Activated naive CD8-positive, alpha-beta T cell treated with anti-CD3 and anti-CD28 coated beads, Interleukin-2, amount 50 U/mL, for 24 hours (primary cell): ENCODE data around the gene KIF20B.

ENCODE experiments used
- ATAC-seq: fragments of 150-1000 bp; cut with Tn5 transposase; one replicate; pipeline ENCODE4 v1.10.0; 2021
- DNase-seq: peaks from one replicate; pipeline ENCODE4 v3.0.0; 2021
- H3K27ac Mint-ChIP-seq: one replicate; pipeline ENCODE4 v1.8.0; 2021; ENCODE audit warnings: mild to moderate bottlenecking, mixed read lengths
- H3K27me3 Mint-ChIP-seq: one replicate; pipeline ENCODE4 v1.8.0; 2021; ENCODE audit warnings: mixed read lengths
- H3K36me3 Mint-ChIP-seq: one replicate; pipeline ENCODE4 v1.8.0; 2021; ENCODE audit warnings: low read depth, mixed read lengths
- H3K4me1 Mint-ChIP-seq: one replicate; pipeline ENCODE4 v1.8.0; 2021; ENCODE audit warnings: mixed read lengths
- H3K4me3 Mint-ChIP-seq: one replicate; pipeline ENCODE4 v1.8.0; 2021; ENCODE audit warnings: mild to moderate bottlenecking, moderate library complexity, mixed read lengths
- H3K9me3 Mint-ChIP-seq: one replicate; pipeline ENCODE4 v1.8.0; 2021; ENCODE audit warnings: mixed read lengths

Gene KIF20B, protein sequence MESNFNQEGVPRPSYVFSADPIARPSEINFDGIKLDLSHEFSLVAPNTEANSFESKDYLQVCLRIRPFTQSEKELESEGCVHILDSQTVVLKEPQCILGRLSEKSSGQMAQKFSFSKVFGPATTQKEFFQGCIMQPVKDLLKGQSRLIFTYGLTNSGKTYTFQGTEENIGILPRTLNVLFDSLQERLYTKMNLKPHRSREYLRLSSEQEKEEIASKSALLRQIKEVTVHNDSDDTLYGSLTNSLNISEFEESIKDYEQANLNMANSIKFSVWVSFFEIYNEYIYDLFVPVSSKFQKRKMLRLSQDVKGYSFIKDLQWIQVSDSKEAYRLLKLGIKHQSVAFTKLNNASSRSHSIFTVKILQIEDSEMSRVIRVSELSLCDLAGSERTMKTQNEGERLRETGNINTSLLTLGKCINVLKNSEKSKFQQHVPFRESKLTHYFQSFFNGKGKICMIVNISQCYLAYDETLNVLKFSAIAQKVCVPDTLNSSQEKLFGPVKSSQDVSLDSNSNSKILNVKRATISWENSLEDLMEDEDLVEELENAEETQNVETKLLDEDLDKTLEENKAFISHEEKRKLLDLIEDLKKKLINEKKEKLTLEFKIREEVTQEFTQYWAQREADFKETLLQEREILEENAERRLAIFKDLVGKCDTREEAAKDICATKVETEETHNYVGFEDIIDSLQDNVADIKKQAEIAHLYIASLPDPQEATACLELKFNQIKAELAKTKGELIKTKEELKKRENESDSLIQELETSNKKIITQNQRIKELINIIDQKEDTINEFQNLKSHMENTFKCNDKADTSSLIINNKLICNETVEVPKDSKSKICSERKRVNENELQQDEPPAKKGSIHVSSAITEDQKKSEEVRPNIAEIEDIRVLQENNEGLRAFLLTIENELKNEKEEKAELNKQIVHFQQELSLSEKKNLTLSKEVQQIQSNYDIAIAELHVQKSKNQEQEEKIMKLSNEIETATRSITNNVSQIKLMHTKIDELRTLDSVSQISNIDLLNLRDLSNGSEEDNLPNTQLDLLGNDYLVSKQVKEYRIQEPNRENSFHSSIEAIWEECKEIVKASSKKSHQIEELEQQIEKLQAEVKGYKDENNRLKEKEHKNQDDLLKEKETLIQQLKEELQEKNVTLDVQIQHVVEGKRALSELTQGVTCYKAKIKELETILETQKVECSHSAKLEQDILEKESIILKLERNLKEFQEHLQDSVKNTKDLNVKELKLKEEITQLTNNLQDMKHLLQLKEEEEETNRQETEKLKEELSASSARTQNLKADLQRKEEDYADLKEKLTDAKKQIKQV (N-terminal part only)

DNA sequence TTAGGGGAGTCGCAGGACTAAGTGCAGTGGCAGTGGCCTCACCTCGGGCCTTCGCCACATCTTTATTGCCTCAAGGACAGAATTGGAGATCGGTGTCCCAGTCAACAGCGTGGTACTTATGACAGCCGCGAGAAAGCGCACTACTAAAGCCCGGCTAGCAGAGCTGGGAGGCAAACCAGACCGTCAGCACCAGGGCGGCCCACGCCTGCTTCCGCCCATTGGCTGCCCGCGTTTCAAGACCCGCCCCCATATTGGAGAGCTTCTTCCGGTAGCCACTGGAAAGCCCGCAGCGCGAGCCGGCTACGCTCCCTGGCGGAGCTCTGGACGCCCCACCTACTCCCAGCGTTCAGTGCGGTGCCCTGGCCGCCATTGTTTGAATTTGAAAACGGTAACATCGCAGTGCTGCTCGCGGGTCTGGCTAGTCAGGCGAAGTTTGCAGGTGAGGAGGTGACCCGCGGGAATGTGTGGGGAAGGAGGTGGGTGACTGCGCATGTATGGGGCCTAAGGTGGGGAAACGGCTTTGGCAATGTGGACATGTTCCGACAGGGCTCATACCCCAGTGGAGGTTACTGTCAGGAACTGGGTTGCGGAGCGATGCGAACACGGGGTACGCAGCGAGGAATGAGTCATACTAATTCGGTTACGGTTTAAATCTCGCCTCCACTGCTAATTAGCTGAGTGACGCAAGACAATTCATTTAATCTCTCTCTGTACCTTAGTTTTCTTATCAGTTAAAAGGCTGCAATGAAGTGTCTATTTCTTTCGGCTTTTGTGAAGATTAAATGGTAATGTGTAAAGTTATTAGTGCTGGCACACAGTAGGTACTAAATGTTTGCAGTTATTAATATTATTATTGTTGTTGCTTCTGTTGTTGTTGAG is at the start of gene KIF20B:
Gene KIF20B (plus strand): TSS at position 349 of the 879 bp plus-strand sequence. CDS start 3,705 bp downstream, outside the sequence.
- Mint-ChIP-seq H3K4me3 (peak within 1 kb of the TSS; percentile 97), H3K27me3 (no peaks in the 10 kb centered on the region), H3K4me1 (peaks cover 46% of the 10 kb centered on the region), H3K27ac (peak within 1 kb of the TSS; percentile 97), H3K36me3 (peaks cover 11% of the 10 kb centered on the region), H3K9me3 (no peaks in the 10 kb centered on the region)
- ATAC-seq (peak; percentile 97), DNase-seq (peak; percentile 92)

DNA sequence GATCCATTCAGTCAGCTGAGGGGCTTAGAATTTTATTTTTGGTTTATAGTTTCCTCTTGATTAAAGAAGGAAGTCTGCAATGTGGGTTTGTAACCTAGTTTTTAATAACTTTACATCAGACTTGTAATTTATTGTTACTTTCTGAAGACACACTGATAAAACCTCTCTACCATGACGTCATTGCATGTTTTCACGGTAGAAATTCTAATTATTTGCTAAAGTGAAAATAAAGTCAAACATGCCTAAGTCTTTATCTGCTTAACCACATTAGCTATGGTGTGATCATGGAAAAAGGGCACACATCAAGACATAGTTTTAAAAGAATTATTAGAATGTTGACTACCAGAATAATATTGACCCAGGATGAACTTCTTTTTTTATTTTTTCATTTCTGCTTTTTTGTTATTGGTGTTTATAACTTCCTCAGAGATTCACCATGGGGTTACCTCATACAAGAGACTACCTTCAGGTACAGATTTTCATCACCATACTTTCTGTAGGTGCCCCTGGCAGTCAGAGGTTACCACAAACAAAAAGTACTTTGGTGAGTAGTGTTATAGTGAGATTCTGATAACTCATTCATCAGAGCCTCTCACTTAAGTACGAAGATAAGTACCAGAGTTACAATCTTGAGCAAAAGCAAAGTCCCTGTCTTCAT is 49.3 kb upstream of the KIF20B start:
- Mint-ChIP-seq H3K9me3 (peaks cover 5% of the 10 kb centered on the region), H3K27me3 (peaks cover 20% of the 10 kb centered on the region), H3K27ac (no peak overlapping the region), H3K4me1 (no peaks in the 10 kb centered on the region), H3K4me3 (no peak overlapping the region), H3K36me3 (no peaks in the 10 kb centered on the region)
- no peak for DNase-seq
- no peak for ATAC-seq

- H3K27me3 Mint-ChIP-seq, result peaks cover 17% of the 10 kb centered on the region
- no peak overlapping the region for H3K4me3 Mint-ChIP-seq
- peaks cover 5% of the 10 kb centered on the region for H3K9me3 Mint-ChIP-seq
- H3K36me3 Mint-ChIP-seq, result no peaks in the 10 kb centered on the region
- no peaks in the 10 kb centered on the region for H3K4me1 Mint-ChIP-seq
- H3K27ac Mint-ChIP-seq, result no peak overlapping the region
- DNase-seq, result no peak
- ATAC-seq, result no peak
Measured at GRCh38 chr10:89652806-89653370, 48.5 kb upstream of the KIF20B start.

DNA sequence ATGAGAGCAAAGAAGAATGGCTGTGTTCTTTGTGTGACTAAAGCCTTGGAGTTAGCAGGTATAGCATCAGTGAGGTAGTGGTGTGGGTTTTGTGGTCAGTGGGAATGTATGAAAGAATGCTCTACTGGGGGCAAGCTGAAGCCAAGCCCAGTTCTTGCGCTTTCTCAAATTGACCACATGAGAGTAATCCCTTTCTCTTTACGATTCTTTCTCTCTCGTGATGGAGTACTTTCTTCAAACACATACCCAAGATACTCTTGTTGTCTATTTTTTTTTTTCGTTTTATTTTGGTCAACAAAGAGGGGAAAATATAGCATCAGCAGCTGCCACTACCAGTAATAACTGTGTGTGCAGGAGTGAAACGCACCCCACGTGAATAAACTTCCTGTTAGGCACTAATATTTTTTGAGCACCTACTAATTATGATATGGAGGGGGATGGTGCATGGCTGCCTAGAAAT is 48.0 kb upstream of the KIF20B start:
- Mint-ChIP-seq H3K36me3 (no peaks in the 10 kb centered on the region), H3K27ac (no peak overlapping the region), H3K27me3 (peaks cover 14% of the 10 kb centered on the region), H3K4me1 (no peaks in the 10 kb centered on the region), H3K9me3 (peaks cover 5% of the 10 kb centered on the region), H3K4me3 (no peak overlapping the region)
- DNase-seq (no peak), ATAC-seq (no peak)

GRCh38 chr10:89655722-89656121 is 45.7 kb upstream of the KIF20B start:
- H3K27me3 Mint-ChIP-seq, result peaks cover 7% of the 10 kb centered on the region
- ATAC-seq (no peak), DNase-seq (no peak)
- no peaks in the 10 kb centered on the region for H3K36me3 Mint-ChIP-seq
- no peaks in the 10 kb centered on the region for H3K4me1 Mint-ChIP-seq
- peaks cover 5% of the 10 kb centered on the region for H3K9me3 Mint-ChIP-seq
- no peak overlapping the region for H3K27ac Mint-ChIP-seq
- H3K4me3 Mint-ChIP-seq, result no peak overlapping the region

GRCh38 chr10:89657302-89657701 is 44.1 kb upstream of the KIF20B start:
- Mint-ChIP-seq H3K36me3 (no peaks in the 10 kb centered on the region), H3K4me3 (no peak overlapping the region), H3K27ac (no peak overlapping the region), H3K9me3 (peaks cover 5% of the 10 kb centered on the region), H3K27me3 (peaks cover 7% of the 10 kb centered on the region), H3K4me1 (no peaks in the 10 kb centered on the region)
- DNase-seq, result no peak
- no peak for ATAC-seq

- ATAC-seq, result no peak
- DNase-seq, result no peak
Measured at GRCh38 chr10:89659143-89660131, 42.0 kb upstream of the KIF20B start.

GRCh38 chr10:89662596-89662995 is 38.8 kb upstream of the KIF20B start:
- H3K9me3 Mint-ChIP-seq, result no peaks in the 10 kb centered on the region
- H3K4me3 Mint-ChIP-seq, result no peak overlapping the region
- H3K36me3 Mint-ChIP-seq, result no peaks in the 10 kb centered on the region
- no peak for DNase-seq
- no peak overlapping the region for H3K27ac Mint-ChIP-seq
- H3K27me3 Mint-ChIP-seq, result peaks cover 6% of the 10 kb centered on the region
- ATAC-seq, result no peak
- no peaks in the 10 kb centered on the region for H3K4me1 Mint-ChIP-seq

More at GRCh38 chr10:89659143-89660131, 42.0 kb upstream of the KIF20B start:
- Mint-ChIP-seq H3K27ac (no peak overlapping the region), H3K4me1 (no peaks in the 10 kb centered on the region), H3K36me3 (no peaks in the 10 kb centered on the region), H3K4me3 (no peak overlapping the region), H3K27me3 (peaks cover 7% of the 10 kb centered on the region), H3K9me3 (peaks cover 5% of the 10 kb centered on the region)

GRCh38 chr10:89663144-89663543 is 38.2 kb upstream of the KIF20B start:
- DNase-seq, result no peak
- no peaks in the 10 kb centered on the region for H3K9me3 Mint-ChIP-seq
- no peaks in the 10 kb centered on the region for H3K4me1 Mint-ChIP-seq
- no peak for ATAC-seq
- H3K36me3 Mint-ChIP-seq, result no peaks in the 10 kb centered on the region
- H3K27ac Mint-ChIP-seq, result no peak overlapping the region
- H3K4me3 Mint-ChIP-seq, result no peak overlapping the region
- H3K27me3 Mint-ChIP-seq, result peaks cover 6% of the 10 kb centered on the region

DNA sequence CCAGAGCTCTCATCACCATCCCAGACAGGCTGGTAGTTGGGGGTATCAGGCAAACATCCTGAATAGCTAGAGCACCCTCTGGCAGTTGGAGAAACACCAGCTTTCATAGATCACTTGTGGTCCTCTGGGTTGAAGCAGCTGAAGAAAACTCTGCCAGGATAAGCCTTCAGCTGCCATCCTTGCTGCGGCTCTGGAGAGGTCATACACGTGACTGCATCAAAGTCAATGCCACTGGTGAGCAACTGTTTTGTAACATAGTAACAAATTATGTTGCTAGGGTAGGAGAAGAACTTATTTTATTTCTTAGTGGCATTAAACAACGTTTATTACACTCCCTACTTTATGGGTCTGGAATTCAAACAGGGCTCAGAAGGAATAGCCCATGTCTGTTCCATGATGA is 37.2 kb upstream of the KIF20B start:
- ATAC-seq (no peak), DNase-seq (no peak)
- H3K27ac Mint-ChIP-seq, result no peak overlapping the region
- no peaks in the 10 kb centered on the region for H3K9me3 Mint-ChIP-seq
- H3K36me3 Mint-ChIP-seq, result no peaks in the 10 kb centered on the region
- H3K4me3 Mint-ChIP-seq, result no peak overlapping the region
- peaks cover 6% of the 10 kb centered on the region for H3K27me3 Mint-ChIP-seq
- H3K4me1 Mint-ChIP-seq, result no peaks in the 10 kb centered on the region

- Mint-ChIP-seq H3K4me1 (no peaks in the 10 kb centered on the region), H3K36me3 (no peaks in the 10 kb centered on the region), H3K4me3 (no peak overlapping the region), H3K27ac (no peak overlapping the region), H3K9me3 (no peaks in the 10 kb centered on the region), H3K27me3 (peaks cover 6% of the 10 kb centered on the region)
- DNase-seq (no peak), ATAC-seq (no peak)
Measured at GRCh38 chr10:89665302-89665701, 36.1 kb upstream of the KIF20B start.

DNA sequence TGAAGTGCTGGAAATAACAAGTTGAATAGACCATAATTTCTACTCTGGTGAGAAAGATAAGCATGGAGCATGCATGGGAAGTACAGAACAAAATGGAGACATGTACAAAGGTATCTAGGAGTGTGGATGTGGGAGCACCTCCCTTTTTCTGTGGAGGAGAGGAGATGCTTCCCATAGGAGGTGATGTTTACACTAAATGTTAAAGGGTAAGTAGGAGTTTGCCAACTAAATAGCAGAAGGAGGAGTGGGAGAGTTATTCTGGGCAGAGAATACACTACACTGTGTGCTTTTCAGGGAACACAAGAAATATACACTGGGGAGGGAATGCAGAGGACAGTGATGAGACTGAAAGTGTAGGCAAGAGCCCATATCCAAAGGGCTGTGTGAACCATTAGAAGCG is 35.3 kb upstream of the KIF20B start:
- Mint-ChIP-seq H3K36me3 (no peaks in the 10 kb centered on the region), H3K4me3 (no peak overlapping the region), H3K4me1 (no peaks in the 10 kb centered on the region), H3K27me3 (peaks cover 3% of the 10 kb centered on the region), H3K27ac (no peak overlapping the region), H3K9me3 (no peaks in the 10 kb centered on the region)
- DNase-seq (no peak), ATAC-seq (no peak)
